ENCODE data around the gene TTC6.
"Not testable (repeated sequence)": the region's sequence is repeated elsewhere in the genome, so short reads cannot be mapped to it uniquely, and the experiment has no call there.

The TTC6 gene
- total RNA-seq = 0 reads per million in 2 experiments

- DNase-seq (ENCODE audit: low read depth) = no peak
Measured at GRCh38 chr14:37594971-37595808, at the start of gene TTC6, which contains the start of gene FOXA1. Gene TTC6, plus strand, starts transcription at chr14:37595629. Its CDS starts 26,436 bp downstream, at chr14:37622065. Gene FOXA1, minus strand, starts transcription at chr14:37595249. Its CDS starts 277 bp downstream, at chr14:37594972.

GRCh38 chr14:37546621-37547447 lies 48.6 kb upstream of the TTC6 start:
- DNase-seq (ENCODE audit: low read depth) = no peak

GRCh38 chr14:37550511-37550910 lies 44.9 kb upstream of the TTC6 start:
- no peak for DNase-seq (ENCODE audit: low read depth)

GRCh38 chr14:37551119-37551518 lies 44.3 kb upstream of the TTC6 start:
- DNase-seq (ENCODE audit: low read depth) = no peak

GRCh38 chr14:37553935-37554550 lies 41.4 kb upstream of the TTC6 start:
- DNase-seq (ENCODE audit: low read depth) = no peak

GRCh38 chr14:37555596-37555995 lies 39.8 kb upstream of the TTC6 start:
- DNase-seq (ENCODE audit: low read depth) = not testable (repeated sequence)

- no peak for DNase-seq (ENCODE audit: low read depth)
Measured at GRCh38 chr14:37558740-37559139, 36.7 kb upstream of the TTC6 start.

- DNase-seq (ENCODE audit: low read depth) = no peak
Measured at GRCh38 chr14:37559386-37559785, 36.0 kb upstream of the TTC6 start.

- no peak for DNase-seq (ENCODE audit: low read depth)
Measured at GRCh38 chr14:37563189-37563588, 32.2 kb upstream of the TTC6 start.

- DNase-seq (ENCODE audit: low read depth) = no peak
Measured at GRCh38 chr14:37565550-37565949, 29.9 kb upstream of the TTC6 start.

GRCh38 chr14:37566811-37567371 lies 28.5 kb upstream of the TTC6 start:
- DNase-seq (ENCODE audit: low read depth) = no peak

- DNase-seq (ENCODE audit: low read depth) = no peak
Measured at GRCh38 chr14:37569729-37570128, 25.7 kb upstream of the TTC6 start.

GRCh38 chr14:37571391-37571790 lies 24.0 kb upstream of the TTC6 start:
- no peak for DNase-seq (ENCODE audit: low read depth)

GRCh38 chr14:37573356-37573755 lies 22.1 kb upstream of the TTC6 start:
- DNase-seq (ENCODE audit: low read depth) = no peak

GRCh38 chr14:37579274-37579673 lies 16.2 kb upstream of the TTC6 start:
- no peak for DNase-seq (ENCODE audit: low read depth)

GRCh38 chr14:37580146-37580545 lies 15.3 kb upstream of the TTC6 start:
- no peak for DNase-seq (ENCODE audit: low read depth)

GRCh38 chr14:37583358-37584210 lies 11.8 kb upstream of the TTC6 start:
- DNase-seq (ENCODE audit: low read depth) = no peak

- DNase-seq (ENCODE audit: low read depth) = no peak
Measured at GRCh38 chr14:37584211-37585100, 11.0 kb upstream of the TTC6 start.

- DNase-seq (ENCODE audit: low read depth) = no peak
Measured at GRCh38 chr14:37585101-37585511, 10.3 kb upstream of the TTC6 start.
